NCI-H748 (cell line): ENCODE results near the gene NUDT22.

Experiments used
- DNase-seq: peaks from one replicate; lab custom pipeline; 2025; ENCODE audit not compliant: unreplicated experiment; lab: John Stamatoyannopoulos, UW

The NUDT22 gene

DNA sequence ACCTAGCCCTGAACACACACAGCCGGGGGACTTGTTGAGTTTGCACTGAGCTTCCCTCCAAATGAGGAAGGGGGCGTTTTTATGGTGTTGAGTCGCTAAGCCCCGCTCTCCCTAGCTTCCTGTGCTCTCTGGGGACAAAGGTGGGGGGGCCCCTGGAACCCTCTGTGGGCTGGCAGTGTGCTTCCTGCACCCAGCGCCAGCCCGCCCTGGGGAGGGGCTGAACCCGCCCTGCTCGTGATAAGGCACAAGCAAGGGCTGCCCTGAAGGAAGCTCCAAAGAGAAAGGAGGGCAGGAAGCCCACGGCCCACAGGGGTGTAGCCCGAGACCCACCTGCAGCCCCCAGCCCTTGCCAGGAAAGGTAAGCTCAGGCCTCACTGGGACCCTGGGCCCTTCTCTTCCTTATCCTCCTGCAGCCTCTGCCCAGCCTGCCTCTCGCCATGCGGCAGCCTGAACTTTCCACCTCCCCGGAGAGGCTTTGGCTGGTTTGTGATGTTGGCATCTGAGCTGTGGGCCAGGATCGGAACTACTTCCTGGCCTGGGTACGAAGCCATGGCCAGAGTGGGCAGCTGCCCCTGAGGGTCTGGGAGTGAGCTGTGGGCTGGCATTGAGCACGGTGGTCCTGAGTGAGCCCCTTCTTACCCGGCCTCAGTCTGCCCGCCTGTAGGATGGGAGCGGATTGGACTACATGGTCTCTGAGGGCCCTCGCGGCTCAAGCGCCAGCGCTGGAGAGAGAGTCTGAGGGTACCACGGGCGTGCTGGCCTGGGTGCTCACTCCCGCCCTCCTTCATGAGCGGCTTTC lies 19.4 kb upstream of the NUDT22 start, which contains the start of gene FERMT3:
FERMT3 (plus strand) TSS at position 265 of the 799 bp plus-strand sequence. CDS start 644 bp downstream, outside the sequence.
- DNase-seq: no peak

DNA sequence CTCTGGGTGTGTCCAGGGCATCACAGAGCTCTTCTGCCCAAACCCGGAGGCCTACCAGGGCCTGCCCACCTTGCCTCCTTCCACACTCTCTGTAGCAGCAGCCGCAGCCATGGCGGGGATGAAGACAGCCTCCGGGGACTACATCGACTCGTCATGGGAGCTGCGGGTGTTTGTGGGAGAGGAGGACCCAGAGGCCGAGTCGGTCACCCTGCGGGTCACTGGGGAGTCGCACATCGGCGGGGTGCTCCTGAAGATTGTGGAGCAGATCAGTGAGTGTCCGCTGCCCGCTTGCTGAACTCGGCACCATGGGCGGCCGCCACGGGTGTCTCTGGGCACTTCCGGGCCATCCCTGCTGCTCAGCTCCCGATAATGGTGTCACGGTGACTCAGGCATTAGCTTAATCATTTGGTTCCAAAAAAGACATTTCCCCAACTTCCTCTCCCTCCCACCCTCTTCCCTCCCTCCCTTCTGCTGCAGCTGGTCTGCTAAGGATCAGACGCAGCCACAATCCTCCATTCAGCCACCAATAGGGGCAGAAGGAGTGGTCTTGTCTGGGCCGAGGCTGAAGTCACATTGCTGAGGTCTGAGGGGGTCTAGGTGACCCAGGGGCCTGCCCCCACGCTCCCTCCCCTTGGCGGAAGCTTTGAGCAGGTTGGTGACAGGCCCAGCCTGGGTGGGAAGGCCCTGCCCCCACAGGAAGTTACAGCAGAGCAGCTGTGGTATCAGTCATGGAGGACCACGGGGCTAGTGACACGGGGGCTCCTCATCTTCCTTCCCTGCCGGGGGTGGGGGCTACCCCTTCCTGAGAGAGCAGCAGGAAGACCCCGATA lies 18.6 kb upstream of the NUDT22 start:
- no peak for DNase-seq

DNA sequence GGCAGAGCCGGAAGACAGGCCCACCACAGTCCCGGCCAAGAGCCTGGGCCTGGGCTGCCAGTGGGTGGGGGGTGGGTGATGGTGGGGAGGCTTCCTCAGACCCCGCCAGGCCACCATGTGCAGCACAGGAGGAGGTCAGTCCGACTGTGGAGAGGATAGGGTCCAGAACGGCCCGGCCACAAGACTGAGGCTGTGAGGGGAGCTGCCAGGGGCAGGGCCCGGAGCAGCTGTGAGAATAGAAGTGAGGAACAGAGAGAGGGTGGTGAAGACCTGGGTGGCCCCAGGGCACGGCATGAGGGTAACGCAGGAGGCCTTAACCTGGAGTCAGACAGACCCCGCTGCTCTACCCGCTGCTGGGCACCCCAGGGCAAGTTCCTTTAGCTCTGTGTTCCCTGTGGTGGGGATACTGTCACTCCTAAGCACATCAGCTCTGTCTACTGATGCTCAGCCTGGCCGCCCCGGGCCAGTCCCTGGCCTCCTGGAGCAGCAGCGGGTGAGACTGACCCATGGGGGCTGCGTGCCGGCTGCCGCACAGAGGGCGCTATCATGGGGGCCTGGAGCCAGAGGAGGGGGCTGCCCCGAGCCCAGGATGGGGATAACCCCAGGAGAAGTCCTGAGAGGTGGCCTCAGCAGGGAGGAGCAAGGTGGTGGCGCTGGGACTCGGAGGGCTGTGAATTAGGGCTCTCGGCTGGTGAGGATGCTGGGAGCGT lies 17.8 kb upstream of the NUDT22 start:
- DNase-seq: no peak

DNA sequence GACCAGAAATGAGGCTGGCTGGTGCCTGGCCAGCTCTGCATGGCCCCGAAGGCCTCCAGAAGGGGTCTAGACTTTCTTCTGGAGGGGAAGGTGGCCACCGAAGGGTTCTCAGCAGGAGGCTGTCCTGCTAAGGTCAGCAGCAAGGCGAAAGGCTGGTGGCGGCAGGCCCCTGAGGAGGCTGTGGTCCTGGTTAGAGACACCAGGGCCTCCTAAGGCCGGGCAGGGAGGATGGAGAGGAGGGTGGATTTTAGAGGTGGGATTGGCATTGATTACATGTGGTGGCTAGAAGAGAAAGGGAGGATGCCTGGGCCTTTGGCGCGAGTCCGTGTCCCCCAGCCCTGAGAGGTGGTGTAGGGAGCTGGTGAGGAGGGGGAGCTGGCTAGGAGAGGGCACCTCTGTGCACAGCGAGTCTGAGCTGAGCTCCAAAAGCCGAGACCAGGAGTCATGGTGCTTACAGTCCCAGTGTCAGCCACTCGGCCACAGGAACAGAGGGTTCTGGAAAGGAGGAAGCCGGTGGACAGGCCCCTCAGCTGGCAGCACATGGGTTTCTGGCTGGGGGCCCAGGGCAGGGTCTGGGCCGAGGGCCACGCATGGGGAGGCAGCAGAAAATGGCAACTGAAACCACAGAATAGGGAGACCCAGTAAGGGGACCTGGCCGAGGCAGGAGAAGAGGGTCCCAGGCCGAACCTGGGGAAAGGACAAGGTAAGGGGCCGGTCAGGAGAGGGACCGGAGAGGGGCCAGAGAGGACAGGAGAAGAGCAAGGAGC lies 17.1 kb upstream of the NUDT22 start:
- DNase-seq: no peak

DNA sequence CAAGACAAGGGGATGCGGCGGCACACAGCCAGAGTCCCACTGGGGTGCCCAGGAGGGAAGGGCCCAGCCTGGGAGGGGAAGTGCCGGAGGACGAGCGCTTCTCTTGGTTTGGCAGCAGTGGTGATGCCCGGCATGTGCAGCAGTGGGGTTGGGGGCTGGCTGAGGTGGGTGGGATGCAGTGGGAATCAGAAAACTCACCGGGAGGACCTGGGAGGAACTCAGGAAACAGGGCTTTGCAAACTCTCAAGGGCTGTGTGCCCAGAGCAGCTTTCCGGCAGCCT lies 16.6 kb upstream of the NUDT22 start:
- DNase-seq: no peak

DNA sequence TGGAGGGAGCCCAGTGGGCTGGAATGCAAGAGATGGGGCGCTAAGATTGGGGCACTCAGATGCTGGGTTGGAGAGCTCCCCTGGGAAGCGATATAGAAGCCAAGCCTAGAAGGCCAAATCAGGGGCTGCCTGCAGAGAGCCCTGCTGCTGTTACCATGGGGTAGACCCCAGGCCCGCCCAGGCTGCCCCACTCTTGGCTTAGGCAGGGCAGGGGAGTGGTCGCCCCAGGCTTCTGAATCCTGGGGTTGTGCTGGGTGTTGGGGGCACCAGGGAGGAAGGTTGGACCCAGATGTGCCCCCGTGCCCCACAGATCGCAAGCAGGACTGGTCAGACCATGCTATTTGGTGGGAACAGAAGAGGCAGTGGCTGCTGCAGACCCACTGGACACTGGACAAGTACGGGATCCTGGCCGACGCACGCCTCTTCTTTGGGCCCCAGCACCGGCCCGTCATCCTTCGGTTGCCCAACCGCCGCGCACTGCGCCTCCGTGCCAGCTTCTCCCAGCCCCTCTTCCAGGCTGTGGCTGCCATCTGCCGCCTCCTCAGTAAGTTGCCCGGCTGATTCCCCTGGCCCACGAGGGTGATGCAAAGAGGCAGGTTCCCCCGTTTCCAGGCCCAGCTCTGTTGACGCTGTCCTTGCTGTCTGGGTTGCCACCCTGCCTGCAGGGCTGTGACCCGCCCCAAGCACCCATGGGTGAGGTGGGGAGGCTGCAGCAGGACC lies 15.6 kb upstream of the NUDT22 start:
- DNase-seq: no peak

DNA sequence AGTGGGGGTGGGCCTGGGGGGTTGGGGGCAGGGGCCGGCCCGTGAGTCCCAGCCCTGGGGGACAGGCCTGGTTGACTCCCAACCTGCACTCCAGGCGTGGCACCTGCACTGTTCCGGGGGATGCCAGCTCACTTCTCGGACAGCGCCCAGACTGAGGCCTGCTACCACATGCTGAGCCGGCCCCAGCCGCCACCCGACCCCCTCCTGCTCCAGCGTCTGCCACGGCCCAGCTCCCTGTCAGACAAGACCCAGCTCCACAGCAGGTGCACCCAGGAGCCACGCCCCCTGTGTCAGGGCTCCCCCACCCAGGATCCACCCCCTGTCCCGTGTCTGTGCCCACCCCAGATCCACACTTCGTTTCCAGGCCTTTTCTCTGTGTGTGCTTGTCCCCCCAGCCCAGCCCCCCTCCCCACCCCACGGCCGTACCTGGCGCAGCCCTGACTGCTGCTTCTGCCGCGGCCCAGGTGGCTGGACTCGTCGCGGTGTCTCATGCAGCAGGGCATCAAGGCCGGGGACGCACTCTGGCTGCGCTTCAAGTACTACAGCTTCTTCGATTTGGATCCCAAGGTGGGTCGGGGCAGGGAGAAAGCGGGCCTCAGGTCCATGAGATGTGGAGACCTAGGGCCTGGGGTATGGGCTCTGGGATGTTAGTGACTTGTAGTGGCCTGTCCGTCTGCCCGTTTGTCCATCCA lies 14.7 kb upstream of the NUDT22 start:
- DNase-seq: no peak

DNA sequence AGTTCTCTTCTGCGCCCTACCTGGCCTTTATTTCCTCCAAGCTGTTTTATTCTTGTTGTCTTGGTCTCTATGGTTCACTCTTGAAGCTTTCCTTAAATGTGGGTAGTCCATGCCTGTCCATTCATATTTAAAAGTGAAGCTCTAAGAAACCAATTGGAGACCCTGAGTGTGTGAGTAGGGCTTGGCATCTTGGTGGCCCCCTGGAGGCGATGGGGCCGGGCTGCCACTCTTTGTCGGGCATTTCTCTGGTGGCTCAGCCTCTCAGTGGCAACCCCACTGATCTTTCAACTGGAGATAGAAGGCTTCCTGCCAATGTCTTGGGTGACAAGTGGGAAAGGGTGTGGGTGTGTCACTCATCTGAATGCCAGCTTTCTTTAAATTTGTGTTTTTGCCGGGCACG lies 9.2 kb upstream of the NUDT22 start:
- no peak for DNase-seq

DNA sequence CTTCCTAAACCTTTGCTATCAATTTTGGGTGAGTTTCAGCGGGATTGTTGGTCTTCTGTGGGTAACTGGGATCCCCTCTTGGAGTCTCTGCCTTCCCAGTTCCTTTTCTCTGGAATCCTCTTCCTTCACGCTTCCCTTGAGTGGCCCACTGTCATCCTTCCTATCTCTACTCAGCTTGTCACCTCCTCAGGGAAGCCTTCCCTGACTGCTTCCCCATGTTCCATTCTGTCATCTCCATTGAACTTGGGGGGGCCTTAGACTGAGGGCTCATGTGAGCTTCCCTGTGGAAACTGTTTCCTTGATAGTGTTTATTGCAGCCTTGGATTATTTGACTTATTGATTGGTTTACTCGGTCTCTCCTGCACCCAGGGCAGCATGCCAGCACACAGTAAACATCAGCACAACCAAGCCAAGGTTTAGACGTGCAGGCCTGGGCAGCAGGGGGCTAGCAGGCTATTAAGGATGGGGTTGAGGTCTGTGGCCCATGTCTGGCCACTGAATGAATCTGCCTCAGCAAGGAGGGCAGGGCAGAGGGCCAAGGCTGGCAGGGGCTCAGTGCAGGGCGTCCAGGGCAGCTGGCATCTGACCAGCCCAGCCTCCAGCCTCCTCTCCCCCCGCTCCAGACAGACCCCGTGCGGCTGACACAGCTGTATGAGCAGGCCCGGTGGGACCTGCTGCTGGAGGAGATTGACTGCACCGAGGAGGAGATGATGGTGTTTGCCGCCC lies 7.3 kb upstream of the NUDT22 start:
- no peak for DNase-seq

DNA sequence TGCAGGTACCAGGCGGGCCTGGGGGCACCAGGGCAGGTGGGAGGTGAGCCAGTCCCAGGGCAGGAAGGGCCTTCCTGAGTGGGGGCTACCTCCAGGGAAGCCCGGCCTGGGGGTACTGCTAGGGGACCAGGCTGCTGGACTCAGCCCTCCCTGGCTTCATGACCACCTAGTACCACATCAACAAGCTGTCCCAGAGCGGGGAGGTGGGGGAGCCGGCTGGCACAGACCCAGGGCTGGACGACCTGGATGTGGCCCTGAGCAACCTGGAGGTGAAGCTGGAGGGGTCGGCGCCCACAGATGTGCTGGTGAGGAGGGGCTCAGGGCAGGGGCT lies 6.8 kb upstream of the NUDT22 start:
- DNase-seq: no peak

DNA sequence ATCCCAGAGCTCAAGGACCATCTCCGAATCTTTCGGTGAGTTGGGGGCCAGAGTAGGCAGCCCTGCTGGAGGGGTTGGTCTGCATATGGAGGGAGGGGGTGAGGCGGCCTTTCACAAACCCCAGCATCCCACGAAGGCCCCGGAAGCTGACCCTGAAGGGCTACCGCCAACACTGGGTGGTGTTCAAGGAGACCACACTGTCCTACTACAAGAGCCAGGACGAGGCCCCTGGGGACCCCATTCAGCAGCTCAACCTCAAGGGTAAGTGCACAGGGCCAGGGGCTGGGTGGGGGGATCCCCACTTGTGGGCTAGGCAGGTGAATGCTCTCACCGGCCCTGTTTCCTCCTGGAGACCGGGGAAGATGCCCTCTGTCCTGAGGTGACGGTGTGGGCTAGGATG lies 6.3 kb upstream of the NUDT22 start:
- no peak for DNase-seq

DNA sequence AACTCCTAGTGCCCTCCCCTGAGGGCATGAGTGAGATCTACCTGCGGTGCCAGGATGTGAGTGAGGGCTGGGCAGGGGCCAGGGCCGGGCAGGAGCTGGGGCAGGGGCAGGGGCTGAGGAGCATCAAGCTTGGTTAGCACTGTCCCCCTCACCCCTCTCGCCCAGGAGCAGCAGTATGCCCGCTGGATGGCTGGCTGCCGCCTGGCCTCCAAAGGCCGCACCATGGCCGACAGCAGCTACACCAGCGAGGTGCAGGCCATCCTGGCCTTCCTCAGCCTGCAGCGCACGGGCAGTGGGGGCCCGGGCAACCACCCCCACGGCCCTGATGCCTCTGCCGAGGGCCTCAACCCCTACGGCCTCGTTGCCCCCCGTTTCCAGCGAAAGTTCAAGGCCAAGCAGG lies 5.8 kb upstream of the NUDT22 start:
- DNase-seq: no peak

DNA sequence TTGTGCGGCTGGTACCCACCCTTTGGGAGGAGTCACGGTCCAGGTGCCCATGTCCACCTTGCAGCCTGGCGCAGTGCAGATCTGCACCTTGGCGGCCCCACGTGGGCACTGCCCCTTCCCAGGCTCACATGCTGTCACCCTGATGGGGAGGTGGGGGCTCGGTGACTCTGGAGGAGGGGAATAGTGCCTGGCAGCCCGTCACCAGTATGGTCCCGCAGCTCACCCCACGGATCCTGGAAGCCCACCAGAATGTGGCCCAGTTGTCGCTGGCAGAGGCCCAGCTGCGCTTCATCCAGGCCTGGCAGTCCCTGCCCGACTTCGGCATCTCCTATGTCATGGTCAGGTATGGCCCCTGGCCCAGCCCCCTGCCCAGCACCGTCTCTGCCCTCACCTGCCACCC lies 5.3 kb upstream of the NUDT22 start:
- DNase-seq: no peak

DNA sequence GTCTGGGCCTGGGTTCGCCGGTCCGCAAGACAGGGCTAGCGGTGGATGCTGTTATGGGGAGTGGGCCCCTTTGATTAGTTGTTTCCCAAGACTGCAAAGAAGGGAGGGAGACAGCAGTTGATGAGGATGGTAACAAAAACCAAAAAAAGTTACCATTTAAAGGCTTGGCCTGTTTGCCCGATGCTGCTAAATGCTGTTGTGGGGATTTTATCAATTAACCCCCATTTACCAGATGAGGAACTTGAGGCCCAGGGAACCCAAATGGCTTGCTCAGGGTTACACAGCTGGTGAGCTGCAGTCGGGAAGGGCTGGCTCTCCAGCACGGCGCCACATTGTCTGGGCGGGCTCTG lies 3.4 kb upstream of the NUDT22 start:
- peak; percentile 32 for DNase-seq

DNA sequence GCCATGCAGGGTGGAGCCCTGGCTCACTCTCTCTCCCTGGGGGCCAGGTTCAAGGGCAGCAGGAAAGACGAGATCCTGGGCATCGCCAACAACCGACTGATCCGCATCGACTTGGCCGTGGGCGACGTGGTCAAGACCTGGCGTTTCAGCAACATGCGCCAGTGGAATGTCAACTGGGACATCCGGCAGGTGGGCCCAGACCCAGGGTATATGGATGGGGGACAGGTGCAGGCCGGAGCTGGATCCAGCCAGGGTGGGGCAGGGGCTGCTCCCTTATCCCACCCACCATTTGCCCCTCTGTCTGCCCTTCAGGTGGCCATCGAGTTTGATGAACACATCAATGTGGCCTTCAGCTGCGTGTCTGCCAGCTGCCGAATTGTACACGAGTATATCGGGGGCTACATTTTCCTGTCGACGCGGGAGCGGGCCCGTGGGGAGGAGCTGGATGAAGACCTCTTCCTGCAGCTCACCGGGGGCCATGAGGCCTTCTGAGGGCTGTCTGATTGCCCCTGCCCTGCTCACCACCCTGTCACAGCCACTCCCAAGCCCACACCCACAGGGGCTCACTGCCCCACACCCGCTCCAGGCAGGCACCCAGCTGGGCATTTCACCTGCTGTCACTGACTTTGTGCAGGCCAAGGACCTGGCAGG lies 2.9 kb upstream of the NUDT22 start:
- no peak for DNase-seq

DNA sequence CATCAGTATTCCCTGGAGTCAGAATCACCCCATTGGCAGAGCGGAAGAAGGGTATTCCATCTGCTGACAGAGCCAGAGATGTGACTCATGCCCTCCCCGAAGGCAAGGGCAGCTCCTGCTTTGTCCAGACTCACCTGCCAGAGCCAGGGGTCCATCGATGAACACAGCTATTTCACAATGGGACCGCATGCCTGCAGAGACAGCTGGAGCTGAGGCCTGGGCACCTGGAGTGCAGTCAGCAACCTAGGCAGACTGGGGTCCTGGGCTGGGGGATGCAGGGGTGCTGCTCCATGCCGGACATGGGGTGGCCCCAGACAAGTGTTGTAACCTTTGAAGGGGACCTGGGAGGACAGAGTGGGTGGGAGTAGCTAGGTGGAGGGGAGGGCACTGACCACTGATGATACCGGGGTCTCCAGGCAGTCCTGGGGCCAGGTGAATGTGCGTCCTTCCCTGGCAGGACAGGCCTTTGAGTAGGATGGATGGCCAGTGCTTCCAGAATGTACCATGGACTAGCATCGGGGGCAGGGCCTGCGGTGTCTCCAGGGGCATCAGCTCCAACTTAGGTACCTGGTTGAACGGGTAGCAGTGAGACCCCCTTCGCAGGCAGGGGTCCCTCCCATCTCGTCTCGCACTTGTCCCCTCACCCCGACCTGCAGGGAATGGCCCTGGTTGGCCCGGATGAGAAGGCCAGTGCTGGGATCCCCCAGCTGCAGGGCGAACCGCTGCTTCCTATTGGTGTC lies 1.8 kb upstream of the NUDT22 start:
- no peak for DNase-seq

DNA sequence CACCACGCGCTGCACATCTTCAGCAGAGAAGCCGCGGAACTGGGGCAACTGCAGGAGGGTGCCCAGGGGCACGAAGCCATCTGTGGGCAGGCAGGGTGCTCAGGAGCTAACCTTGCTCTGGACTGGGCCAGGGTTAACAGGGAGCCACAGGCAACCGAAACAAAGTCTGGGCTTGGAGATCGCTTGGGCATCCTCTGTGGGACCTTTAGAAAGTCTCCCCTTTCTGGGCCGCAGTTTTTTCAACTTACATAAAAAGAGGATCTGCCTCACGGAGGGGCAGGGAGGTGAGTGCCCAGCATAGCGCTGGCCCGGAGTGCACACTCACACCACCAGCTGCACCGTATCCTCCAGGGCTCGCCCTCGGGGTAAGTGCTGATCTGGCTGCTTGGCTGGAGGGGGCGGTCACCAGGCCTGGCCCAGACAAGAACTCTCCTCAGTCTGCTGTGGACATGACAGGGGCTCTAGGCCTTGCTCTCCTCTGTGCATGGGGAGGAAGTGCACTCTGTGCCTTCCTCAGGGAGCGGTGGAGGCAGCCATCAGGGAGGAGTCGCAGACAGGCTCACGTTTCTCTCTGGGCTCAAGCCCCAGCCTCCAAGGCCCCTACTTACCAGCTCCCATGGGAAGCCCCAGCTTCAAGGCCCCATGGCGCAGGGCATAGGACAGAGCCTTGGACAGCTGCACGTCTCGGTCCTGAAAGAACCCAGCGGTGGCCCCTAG lies 1.0 kb upstream of the NUDT22 start:
- DNase-seq: no peak
